Endothelial cell of umbilical vein (primary cell): ENCODE results near the gene SYTL1. TPM values are rescaled to one million over a fixed set of nuclear protein-coding genes. Genes with fewer than 3 reads are reported as not detected.

Experiments used
- BruUV-seq: library from RNA; stranded (reverse); fragments of 400-500 nt; replicated peaks from 2 replicates; lab custom pipeline; 2021; lab: Mats Ljungman, UMichigan
- CTCF ChIA-PET: fragments of 300-600, 350-600 bp; sonication (Branson Sonifier 250); formaldehyde crosslinking; loops from one replicate; lab custom pipeline; 2021; ENCODE audit warnings: antibody characterized with exemption, inconsistent platforms; lab: Charles Lee
- POLR2A ChIA-PET: fragments of 300-600, 350-600 bp; sonication (Branson Sonifier 250); formaldehyde crosslinking; loops from one replicate; lab custom pipeline; 2021; ENCODE audit warnings: antibody characterized with exemption, inconsistent platforms; lab: Charles Lee
- DNase-seq: peaks from one replicate; pipeline ENCODE4 v3.0.0-alpha.2; 2011; ENCODE audit warnings: low read depth, low spot score
- FAIRE-seq: peaks from 2 replicates; lab custom pipeline; 2011; peaks lifted over from hg19 to GRCh38; lab: Jason Lieb, UNC
- H2AFZ ChIP-seq: 2 replicates; pipeline ENCODE4 v1.6.0; 2012; ENCODE audit warnings: low read depth, low read length, control low read depth, inconsistent platforms
- H3K27ac ChIP-seq: 2 replicates; pipeline ENCODE4 v1.5.1; 2011; ENCODE audit warnings: low read depth, mild to moderate bottlenecking, control low read depth, low read length, moderate library complexity; ENCODE audit not compliant: insufficient read depth
- H3K27me3 ChIP-seq, 2 experiments: 2 replicates each; pipeline versions ENCODE4 v1.6.0 to v1.6.1; 2011; ENCODE audit warnings: low read length in 2 of 2, mixed read lengths in 1 of 2; ENCODE audit not compliant: control insufficient read depth in 2 of 2, insufficient read depth in 2 of 2
- H3K36me3 ChIP-seq, 2 experiments: 2 replicates in 1 of 2; 3 replicates in 1 of 2; pipeline ENCODE4 v1.5.1; 2011; ENCODE audit warnings: low read length in 2 of 2, mild to moderate bottlenecking in 1 of 2, moderate library complexity in 1 of 2; ENCODE audit not compliant: control insufficient read depth in 2 of 2, insufficient read depth in 2 of 2; ENCODE audit errors: extremely low read depth in 1 of 2
- H3K4me1 ChIP-seq: 3 replicates; pipeline ENCODE4 v1.5.1; 2011; ENCODE audit warnings: mild to moderate bottlenecking, low read length; ENCODE audit not compliant: control insufficient read depth, insufficient read depth; ENCODE audit errors: extremely low read depth
- H3K4me2 ChIP-seq: 2 replicates; pipeline ENCODE4 v1.6.1; 2011; ENCODE audit warnings: low read length, control low read depth, mixed read lengths; ENCODE audit not compliant: insufficient read depth
- H3K4me3 ChIP-seq, 3 experiments: fragments of 200-600 bp in 1 of 3; sonication (generic), shearing (Covaris generic) in 1 of 3; replicated peaks in 1 of 3; 2 replicates each; pipeline ENCODE4 v1.5.1; 2011 to 2016; ENCODE audit warnings: control low read depth in 3 of 3, low read length in 3 of 3, mild to moderate bottlenecking in 2 of 3, inconsistent platforms in 1 of 3, low read depth in 1 of 3, moderate library complexity in 1 of 3; ENCODE audit not compliant: insufficient read depth in 1 of 3
- H3K79me2 ChIP-seq: 2 replicates; pipeline ENCODE4 v1.6.0; 2012; ENCODE audit warnings: low read length, inconsistent platforms; ENCODE audit not compliant: control insufficient read depth, insufficient read depth
- H3K9ac ChIP-seq: replicated peaks from 2 replicates; pipeline ENCODE3; 2011; ENCODE audit warnings: low read length, control low read depth; ENCODE audit not compliant: insufficient read depth; ENCODE audit errors: extremely low read depth
- H3K9me1 ChIP-seq: replicated peaks from 3 replicates; pipeline ENCODE4 v1.6.0; 2011; ENCODE audit warnings: mild to moderate bottlenecking, low read length; ENCODE audit not compliant: control insufficient read depth, insufficient read depth; ENCODE audit errors: extremely low read depth
- H3K9me3 ChIP-seq: replicated peaks from 2 replicates; pipeline ENCODE4 v1.5.1; 2012; ENCODE audit warnings: low read length, inconsistent platforms; ENCODE audit not compliant: control insufficient read depth, insufficient read depth
- H4K20me1 ChIP-seq: replicated peaks from 2 replicates; pipeline ENCODE3; 2011; ENCODE audit warnings: mild to moderate bottlenecking, low read length; ENCODE audit not compliant: control insufficient read depth, insufficient read depth; ENCODE audit errors: extremely low read depth
- EZH2 ChIP-seq: IDR thresholded peaks from 2 replicates; pipeline ENCODE4 v1.6.1; 2012; ENCODE audit warnings: borderline replicate concordance, low read depth, mild to moderate bottlenecking, moderate library complexity, low read length, inconsistent platforms; ENCODE audit not compliant: severe bottlenecking
- FOS ChIP-seq: IDR thresholded peaks from 2 replicates; pipeline ENCODE4 v1.6.1; 2011; ENCODE audit warnings: mild to moderate bottlenecking, low read length, moderate library complexity, borderline replicate concordance; ENCODE audit not compliant: insufficient read depth
- GATA2 ChIP-seq: IDR thresholded peaks from 2 replicates; pipeline ENCODE4 v1.7.0; 2011; ENCODE audit warnings: low read depth, mild to moderate bottlenecking, moderate library complexity, mixed read lengths, low read length; ENCODE audit not compliant: insufficient read length, insufficient read depth
- JUN ChIP-seq: IDR thresholded peaks from 2 replicates; pipeline ENCODE4 v1.6.1; 2011; ENCODE audit warnings: borderline replicate concordance, low read depth; ENCODE audit not compliant: insufficient read length, insufficient read depth
- POLR2A ChIP-seq: IDR thresholded peaks from 2 replicates; pipeline ENCODE4 v1.6.1; 2012; ENCODE audit warnings: low read depth, mild to moderate bottlenecking, control low read depth, low read length
- POLR2AphosphoS5 ChIP-seq: IDR thresholded peaks from 2 replicates; pipeline ENCODE4 v1.6.1; 2012; ENCODE audit warnings: low read depth, mild to moderate bottlenecking, control low read depth, low read length, moderate library complexity; ENCODE audit not compliant: insufficient read depth
- dilution Hi-C: fragments of 300-500 bp; cut with MboI; formaldehyde crosslinking; loops from one replicate; pipeline ENCODE4 v1.15.0; 2019; ENCODE audit warnings: low sequenced_read_pairs; ENCODE audit not compliant: extremely low pct_ligation_motif_present
- intact Hi-C: fragments of 100-400 bp; cut with micrococcal nuclease; formaldehyde crosslinking; loops from one replicate; pipeline ENCODE4 v1.10.0; 2022
- polyA plus RNA-seq, 4 experiments: library from polyadenylated mRNA; depleted of rRNA in 3 of 4; stranded (reverse) in 3 of 4; unstranded in 1 of 4; fragments of >200 nt; gene quantifications; 2 replicates each; pipeline versions ENCODE4 v1.2.1 to v1.2.3, GENCODE V29; 2011 to 2012; ENCODE audit warnings: missing spikeins in 1 of 4
- total RNA-seq: library from RNA; stranded (reverse); gene quantifications from 2 replicates; pipeline ENCODE4 v1.2.3, GENCODE V29; 2021
- TF ChIP-seq, protein P1 (sequence below), 2 donors: IDR thresholded peaks; 1 replicate in 1 of 2; 2 replicates in 1 of 2; pipeline ENCODE4 v1.5.1; 2011; ENCODE audit warnings: low read length in 2 of 2, mild to moderate bottlenecking in 2 of 2, moderate library complexity in 2 of 2, control low read depth in 1 of 2, inconsistent platforms in 1 of 2, low read depth in 1 of 2; ENCODE audit not compliant: insufficient read depth in 1 of 2; ENCODE audit errors: extremely low read depth in 1 of 2

The SYTL1 gene
- total and polyA plus RNA-seq, 2 donors (not counting 3 experiments of a cell fraction or from before 2014, with no cell fraction given), result 0.04 TPM; not detected in 1

- dilution Hi-C loops, result no loop called here
- TF ChIP-seq, protein P1, sequence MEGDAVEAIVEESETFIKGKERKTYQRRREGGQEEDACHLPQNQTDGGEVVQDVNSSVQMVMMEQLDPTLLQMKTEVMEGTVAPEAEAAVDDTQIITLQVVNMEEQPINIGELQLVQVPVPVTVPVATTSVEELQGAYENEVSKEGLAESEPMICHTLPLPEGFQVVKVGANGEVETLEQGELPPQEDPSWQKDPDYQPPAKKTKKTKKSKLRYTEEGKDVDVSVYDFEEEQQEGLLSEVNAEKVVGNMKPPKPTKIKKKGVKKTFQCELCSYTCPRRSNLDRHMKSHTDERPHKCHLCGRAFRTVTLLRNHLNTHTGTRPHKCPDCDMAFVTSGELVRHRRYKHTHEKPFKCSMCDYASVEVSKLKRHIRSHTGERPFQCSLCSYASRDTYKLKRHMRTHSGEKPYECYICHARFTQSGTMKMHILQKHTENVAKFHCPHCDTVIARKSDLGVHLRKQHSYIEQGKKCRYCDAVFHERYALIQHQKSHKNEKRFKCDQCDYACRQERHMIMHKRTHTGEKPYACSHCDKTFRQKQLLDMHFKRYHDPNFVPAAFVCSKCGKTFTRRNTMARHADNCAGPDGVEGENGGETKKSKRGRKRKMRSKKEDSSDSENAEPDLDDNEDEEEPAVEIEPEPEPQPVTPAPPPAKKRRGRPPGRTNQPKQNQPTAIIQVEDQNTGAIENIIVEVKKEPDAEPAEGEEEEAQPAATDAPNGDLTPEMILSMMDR (IDR thresholded peaks at IDR 0.05; ENCODE audit: extremely low read depth in 1 of 2, insufficient read depth in 1 of 2, low read depth in 1 of 2, low read length in 2 of 2), result no peak
- no peak for TF ChIP-seq EZH2
- TF ChIP-seq POLR2AphosphoS5, result no peak
- no peak for TF ChIP-seq FOS
- no peak for TF ChIP-seq GATA2
- no peak for TF ChIP-seq POLR2A
- TF ChIP-seq JUN, result no peak
- no peak overlapping the region for H3K9ac ChIP-seq
- DNase-seq (no peak), FAIRE-seq (no peak)
- intact Hi-C loops, result no loop called here
- H3K36me3 ChIP-seq, result no peaks in the 10 kb centered on the region
- no peaks in the 10 kb centered on the region for H3K9me3 ChIP-seq
- POLR2A ChIA-PET, result no interaction called here
- BruUV-seq, result no TSS peak
- H3K27ac ChIP-seq, result no peak overlapping the region
- H2AFZ ChIP-seq, result no peak overlapping the region
- CTCF ChIA-PET, result interaction anchor here (0.7 to 2.0 kb wide), 2 partner anchors 18 to 192 kb away, joined by 3 to 8 read pairs; no protein-coding TSS in a partner anchor
- H3K79me2 ChIP-seq, result peaks cover 14% of the 10 kb centered on the region
- H3K9me1 ChIP-seq, result no peaks in the 10 kb centered on the region
- peaks cover 10% of the 10 kb centered on the region for H3K4me1 ChIP-seq
- no peak overlapping the region for H3K4me2 ChIP-seq
- H3K27me3 ChIP-seq, result no peaks in the 10 kb centered on the region
- H3K4me3 ChIP-seq, result no peak overlapping the region
- H4K20me1 ChIP-seq, result no peaks in the 10 kb centered on the region
These were observed 23.2 kb upstream of the SYTL1 start for GRCh38 chr1:27318596-27318995.
